HEK293 (cell line): Measurements from ENCODE around the gene CELSR3.

Source experiments
- HOXD13 ChIP-seq: sonication (generic); formaldehyde crosslinking; IDR thresholded peaks from 2 replicates; pipeline ENCODE4 v1.8.0; 2022; ENCODE audit warnings: missing genetic modification reagents, borderline replicate concordance
- KLF9 ChIP-seq: fragments of 450-650 bp; formaldehyde crosslinking; IDR thresholded peaks from 2 replicates; pipeline ENCODE4 v1.5.1; 2016; ENCODE audit warnings: missing biosample characterization, missing genetic modification characterization, low read depth
- PRDM2 ChIP-seq: fragments of 450-650 bp; formaldehyde crosslinking; IDR thresholded peaks from 2 replicates; pipeline ENCODE4 v1.5.1; 2016; ENCODE audit warnings: missing biosample characterization, missing genetic modification characterization, borderline replicate concordance
- PRDM6 ChIP-seq: fragments of 450-650 bp; formaldehyde crosslinking; IDR thresholded peaks from 2 replicates; pipeline ENCODE4 v1.5.1; 2017; ENCODE audit warnings: missing biosample characterization, missing genetic modification characterization
- SP3 ChIP-seq: fragments of 450-650 bp; formaldehyde crosslinking; IDR thresholded peaks from 2 replicates; pipeline ENCODE4 v1.5.1; 2016; ENCODE audit warnings: missing biosample characterization, missing genetic modification characterization
- SP7 ChIP-seq: fragments of 450-650 bp; formaldehyde crosslinking; IDR thresholded peaks from 2 replicates; pipeline ENCODE4 v1.5.1; 2016; ENCODE audit warnings: missing biosample characterization, missing genetic modification characterization
- ZBTB20 ChIP-seq: fragments of 450-650 bp; formaldehyde crosslinking; IDR thresholded peaks from 2 replicates; pipeline ENCODE4 v1.5.1; 2016; ENCODE audit warnings: missing biosample characterization, missing genetic modification characterization
- ZBTB49 ChIP-seq: fragments of 450-650 bp; formaldehyde crosslinking; IDR thresholded peaks from 2 replicates; pipeline ENCODE4 v1.5.1; 2016; ENCODE audit warnings: missing biosample characterization, missing genetic modification characterization, low read depth
- ZFP69B ChIP-seq: fragments of 450-650 bp; formaldehyde crosslinking; IDR thresholded peaks from 2 replicates; pipeline ENCODE4 v1.5.1; 2016; ENCODE audit warnings: missing biosample characterization, missing genetic modification characterization
- ZNF18 ChIP-seq: fragments of 450-650 bp; formaldehyde crosslinking; IDR thresholded peaks from 2 replicates; pipeline ENCODE4 v1.5.1; 2016; ENCODE audit warnings: missing biosample characterization, missing genetic modification characterization
- ZNF184 ChIP-seq: fragments of 450-650 bp; IDR thresholded peaks from 2 replicates; pipeline ENCODE4 v1.5.1; 2018; ENCODE audit warnings: missing biosample characterization, mild to moderate bottlenecking, missing genetic modification characterization
- ZNF280C ChIP-seq: fragments of 450-650 bp; formaldehyde crosslinking; IDR thresholded peaks from 2 replicates; pipeline ENCODE4 v1.5.1; 2016; ENCODE audit warnings: missing biosample characterization, missing genetic modification characterization
- ZNF404 ChIP-seq: fragments of 450-650 bp; formaldehyde crosslinking; IDR thresholded peaks from 2 replicates; pipeline ENCODE4 v1.5.1; 2017; ENCODE audit warnings: missing biosample characterization, missing genetic modification characterization
- ZNF433 ChIP-seq: fragments of 450-650 bp; formaldehyde crosslinking; IDR thresholded peaks from 2 replicates; pipeline ENCODE4 v1.5.1; 2016; ENCODE audit warnings: missing biosample characterization, missing genetic modification characterization, low read depth
- ZNF521 ChIP-seq: fragments of 450-650 bp; formaldehyde crosslinking; IDR thresholded peaks from 2 replicates; pipeline ENCODE4 v1.5.1; 2017; ENCODE audit warnings: missing biosample characterization, mild to moderate bottlenecking, missing genetic modification characterization
- ZNF629 ChIP-seq: fragments of 450-650 bp; formaldehyde crosslinking; IDR thresholded peaks from 2 replicates; pipeline ENCODE4 v1.5.1; 2017; ENCODE audit warnings: missing biosample characterization, missing genetic modification characterization
- ZNF639 ChIP-seq: fragments of 450-650 bp; formaldehyde crosslinking; IDR thresholded peaks from 2 replicates; pipeline ENCODE4 v1.5.1; 2016; ENCODE audit warnings: missing biosample characterization, missing genetic modification characterization
- ZNF777 ChIP-seq: fragments of 450-650 bp; formaldehyde crosslinking; IDR thresholded peaks from 2 replicates; pipeline ENCODE4 v1.5.1; 2017; ENCODE audit warnings: missing biosample characterization, missing genetic modification characterization, borderline replicate concordance
- ZNF837 ChIP-seq: fragments of 450-650 bp; formaldehyde crosslinking; IDR thresholded peaks from 2 replicates; pipeline ENCODE4 v1.5.1; 2016; ENCODE audit warnings: missing biosample characterization, missing genetic modification characterization

CELSR3 gene

GRCh38 chr3:48609088-48610005 lies 53.3 kb downstream of the CELSR3 start, which contains the start of gene UQCRC1 (continued):
- TF ChIP-seq ZBTB49 (no peak), PRDM6 (tag by site-specific recombination) (no peak), KLF9 (tag by site-specific recombination) (peak; percentile 43), SP3 (tag by site-specific recombination) (peak; percentile 58), PRDM2 (tag by site-specific recombination) (no peak), ZNF18 (tag by site-specific recombination) (no peak), ZNF404 (tag by site-specific recombination) (no peak), ZNF629 (tag by site-specific recombination) (peak; percentile 32), ZFP69B (no peak), HOXD13 (CRISPR knock-in tag) (no peak), ZNF280C (no peak), ZBTB20 (tag by site-specific recombination) (peak; percentile 62; the same call in 1 of the 2 replicates), ZNF521 (tag by site-specific recombination) (no peak), SP7 (tag by site-specific recombination) (no peak), ZNF777 (no peak), ZNF837 (tag by site-specific recombination) (no peak), ZNF639 (tag by site-specific recombination) (no peak), ZNF433 (tag by site-specific recombination) (no peak), ZNF184 (tag by site-specific recombination) (no peak)
